T-cell (primary cell): ENCODE measurements around the gene TMCO4. TPM values are rescaled to one million over a fixed set of nuclear protein-coding genes. Genes with fewer than 3 reads are reported as not detected.
"Not testable (repeated sequence)": the region's sequence is repeated elsewhere in the genome, so short reads cannot be mapped to it uniquely, and the experiment has no call there.

Experiments used
- ATAC-seq, 4 experiments: fragments of 200-7000 bp in 3 of 4; fragments of 150-1000 bp in 1 of 4; cut with Tn5 transposase; replicated peaks in 1 of 4; 1 replicate in 3 of 4; 2 replicates in 1 of 4; pipeline ENCODE4 v1.10.0; 2021; ENCODE audit warnings: moderate library complexity in 3 of 4, mild to moderate bottlenecking in 2 of 4, moderate number of reproducible peaks in 1 of 4
- CTCF ChIA-PET, 2 donors: fragments of 300-600 bp; sonication (Branson Sonifier 250); formaldehyde crosslinking; loops; one replicate each; lab custom pipeline; 2022; ENCODE audit warnings: antibody characterized with exemption in 2 of 2; lab: Charles Lee
- POLR2A ChIA-PET, 2 donors: fragments of 300-600 bp; sonication (Branson Sonifier 250); formaldehyde crosslinking; loops; one replicate each; lab custom pipeline; 2022; ENCODE audit warnings: antibody characterized with exemption in 2 of 2; lab: Charles Lee
- DNase-seq, 35 experiments: peaks; one replicate each; pipeline versions ENCODE4 v3.0.0 to v3.0.0-alpha.2; 2013 to 2023
- H3K27ac ChIP-seq: one replicate; pipeline ENCODE4 v1.5.1; 2013; ENCODE audit warnings: low read length
- H3K27me3 ChIP-seq, 2 experiments: replicated peaks in 1 of 2; 1 replicate in 1 of 2; 2 replicates in 1 of 2; pipeline versions ENCODE4 v1.6.1 to v1.7.0; 2013; ENCODE audit warnings: low read length in 1 of 2, mixed read lengths in 1 of 2; ENCODE audit not compliant: control insufficient read depth in 2 of 2, insufficient read depth in 2 of 2; ENCODE audit errors: extremely low read depth in 1 of 2
- H3K36me3 ChIP-seq, 2 donors: 1 replicate in 1 of 2; 2 replicates in 1 of 2; pipeline versions ENCODE4 v1.6.1 to v1.7.0; 2013; ENCODE audit warnings: low read length in 1 of 2; ENCODE audit not compliant: control insufficient read depth in 2 of 2, insufficient read depth in 1 of 2; ENCODE audit errors: extremely low read depth in 1 of 2
- H3K4me1 ChIP-seq, 2 experiments: 1 replicate in 1 of 2; 2 replicates in 1 of 2; pipeline versions ENCODE4 v1.6.1 to v1.7.0; 2013; ENCODE audit warnings: low read length in 2 of 2, mixed read lengths in 1 of 2; ENCODE audit not compliant: insufficient read depth in 2 of 2, control insufficient read depth in 1 of 2; ENCODE audit errors: extremely low read depth in 1 of 2
- H3K4me3 ChIP-seq, 2 donors: 1 replicate in 1 of 2; 2 replicates in 1 of 2; pipeline versions ENCODE4 v1.5.1 to v1.7.0; 2013; ENCODE audit warnings: mild to moderate bottlenecking in 2 of 2, low read length in 1 of 2, moderate library complexity in 1 of 2; ENCODE audit not compliant: control insufficient read depth in 1 of 2; ENCODE audit errors: extremely low read depth in 1 of 2
- H3K9me3 ChIP-seq: 2 replicates; pipeline ENCODE4 v1.7.0; 2013
- H3K27ac Mint-ChIP-seq, 2 donors: one replicate each; pipeline ENCODE4 v1.8.0; 2020 to 2021; ENCODE audit warnings: mild to moderate bottlenecking in 2 of 2, mixed read lengths in 2 of 2
- H3K27me3 Mint-ChIP-seq, 2 donors: one replicate each; pipeline ENCODE4 v1.8.0; 2021 to 2022; ENCODE audit warnings: mixed read lengths in 2 of 2
- H3K36me3 Mint-ChIP-seq: one replicate; pipeline ENCODE4 v1.8.0; 2021; ENCODE audit warnings: mixed read lengths
- H3K4me1 Mint-ChIP-seq, 3 donors: one replicate each; pipeline ENCODE4 v1.8.0; 2020 to 2022; ENCODE audit warnings: mixed read lengths in 3 of 3, mild to moderate bottlenecking in 1 of 3
- H3K4me3 Mint-ChIP-seq, 3 donors: one replicate each; pipeline ENCODE4 v1.8.0; 2020 to 2022; ENCODE audit warnings: mild to moderate bottlenecking in 3 of 3, mixed read lengths in 3 of 3, moderate library complexity in 3 of 3
- H3K9me3 Mint-ChIP-seq, 3 donors: one replicate each; pipeline ENCODE4 v1.8.0; 2020 to 2022; ENCODE audit warnings: mixed read lengths in 3 of 3
- WGBS: methylation state at CpG from one replicate; pipeline ENCODE4 v1.1.5; 2013; ENCODE audit warnings: missing lambda C conversion rate; ENCODE audit not compliant: insufficient coverage; 5-methylcytosine and 5-hydroxymethylcytosine counted together
- total RNA-seq, 35 experiments: library from RNA in 6 of 35; stranded (reverse) in 6 of 35; fragments of 120-200 nt in 1 of 35; gene quantifications; one replicate each; pipeline versions ENCODE4 v1.2.1 to v1.2.4 and lab custom pipeline; 2013 to 2026

Gene TMCO4
- total RNA-seq (10 to 100 TPM; 17.2 to 29.2 (median 22.3) TPM), total RNA-seq (lab: John Stamatoyannopoulos, UW) (7.0 to 38.6 (median 23.6) reads per million in 29 experiments)
- total RNA-seq (2013) = 26.6 TPM

GRCh38 chr1:19799230-19800075 is at the start of gene TMCO4:
Gene TMCO4, minus strand, starts transcription at chr1:19799916. Its CDS starts 19,158 bp downstream, at chr1:19780758.
- H3K4me3 ChIP-seq = peak within 1 kb of the TSS; percentile 75 to 89
- ATAC-seq (peak; percentile 75 to 81 (median 78)), DNase-seq (peak in 34 of 35 experiments; percentile 8 to 68 (median 41))
- Mint-ChIP-seq H3K27me3 (no peaks in the 10 kb centered on the region), H3K36me3 (peaks cover 14% of the 10 kb centered on the region), H3K4me1 (peaks cover 23 to 41% (median 34%) of the 10 kb centered on the region in 3 donors), H3K27ac (peak within 1 kb of the TSS; percentile 99), H3K9me3 (no peaks in the 10 kb centered on the region), H3K4me3 (peak within 1 kb of the TSS; percentile 81 to 96 (median 93))
- H3K4me1 ChIP-seq = peaks cover 0 to 22% of the 10 kb centered on the region in 2 experiments
- ChIA-PET CTCF (no interaction called here), POLR2A (no interaction called here)
- no peaks in the 10 kb centered on the region for H3K36me3 ChIP-seq
- under 1% methylated on average over 65 of the region's 70 CpGs for WGBS
- no peaks in the 10 kb centered on the region for H3K27me3 ChIP-seq
- H3K27ac ChIP-seq = peak within 1 kb of the TSS; percentile 89
- H3K9me3 ChIP-seq = no peaks in the 10 kb centered on the region

DNA sequence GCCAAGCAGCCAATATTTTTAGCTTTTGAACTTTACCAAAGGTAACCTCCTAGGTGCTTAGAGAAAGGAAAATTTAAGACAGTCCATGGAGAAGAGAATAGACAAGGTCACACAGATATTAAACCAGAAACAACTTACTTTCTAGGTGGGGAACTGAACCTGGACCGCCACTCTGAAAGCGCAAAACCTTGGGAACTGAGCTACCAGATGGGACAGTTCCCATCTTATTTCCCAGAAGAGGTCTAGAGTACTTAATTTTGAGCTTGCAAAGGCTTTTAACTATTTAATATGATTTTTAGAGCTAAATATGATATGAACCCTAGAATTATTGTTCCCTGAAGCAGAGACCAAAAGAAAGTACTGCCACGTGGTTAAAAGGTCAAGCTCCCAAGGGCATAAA is 49.6 kb upstream of the TMCO4 start:
- H3K9me3 ChIP-seq, H3K27me3 ChIP-seq, H3K9me3 Mint-ChIP-seq, ATAC-seq, H3K27ac Mint-ChIP-seq, CTCF ChIA-PET, H3K4me1 ChIP-seq, H3K4me3 Mint-ChIP-seq, H3K36me3 Mint-ChIP-seq, H3K36me3 ChIP-seq, H3K27ac ChIP-seq, H3K4me3 ChIP-seq, DNase-seq, POLR2A ChIA-PET, H3K4me1 Mint-ChIP-seq: not testable (repeated sequence)
- 25% methylated on average over 1 of the region's 3 CpGs for WGBS
- H3K27me3 Mint-ChIP-seq = peaks cover 22% of the 10 kb centered on the region in 2 donors

GRCh38 chr1:19847334-19847733 is 47.6 kb upstream of the TMCO4 start:
- WGBS = 93% methylated on average over 5 of the region's 9 CpGs

DNA sequence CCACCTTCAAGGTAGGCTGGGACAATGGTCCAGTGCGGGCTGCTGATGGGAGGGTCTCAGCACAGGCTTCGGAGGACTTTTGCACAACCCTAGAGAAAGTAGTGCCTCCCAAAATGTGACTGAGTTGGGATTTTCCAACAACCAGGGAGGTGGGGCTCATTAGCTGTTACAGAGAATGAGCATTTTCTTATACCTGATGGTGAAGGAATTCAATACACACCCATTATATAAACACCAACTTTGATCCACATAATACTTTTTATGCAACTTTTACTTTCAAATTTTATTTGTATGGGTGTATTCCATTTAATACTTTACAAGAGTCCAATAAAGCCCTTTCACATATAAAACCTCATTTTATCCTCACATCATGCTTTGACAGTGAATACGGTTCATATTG is 46.6 kb upstream of the TMCO4 start:
- no peak for ATAC-seq
- H3K4me1 Mint-ChIP-seq = no peaks in the 10 kb centered on the region
- H3K27ac ChIP-seq = no peak overlapping the region
- H3K36me3 Mint-ChIP-seq = no peaks in the 10 kb centered on the region
- no peaks in the 10 kb centered on the region for H3K4me1 ChIP-seq
- 92% methylated on average over 1 of the region's 3 CpGs for whole genome bisulfite sequencing
- H3K27me3 Mint-ChIP-seq = peaks cover 22 to 28% of the 10 kb centered on the region in 2 donors
- H3K36me3 ChIP-seq = no peaks in the 10 kb centered on the region
- ChIA-PET CTCF (no interaction called here), POLR2A (no interaction called here)
- no peaks in the 10 kb centered on the region for H3K9me3 ChIP-seq
- no peak overlapping the region for H3K4me3 ChIP-seq
- H3K27me3 ChIP-seq = peaks cover 6 to 11% of the 10 kb centered on the region in 2 experiments
- H3K9me3 Mint-ChIP-seq = no peaks in the 10 kb centered on the region
- H3K27ac Mint-ChIP-seq = no peak overlapping the region
- DNase-seq = no peak
- no peak overlapping the region for H3K4me3 Mint-ChIP-seq

More at GRCh38 chr1:19847334-19847733, 47.6 kb upstream of the TMCO4 start:
- H3K4me3 Mint-ChIP-seq, H3K9me3 ChIP-seq, CTCF ChIA-PET, ATAC-seq, H3K4me1 Mint-ChIP-seq, H3K36me3 Mint-ChIP-seq, H3K27ac Mint-ChIP-seq, DNase-seq, H3K36me3 ChIP-seq, H3K9me3 Mint-ChIP-seq, H3K4me3 ChIP-seq, H3K27ac ChIP-seq, H3K4me1 ChIP-seq, POLR2A ChIA-PET: not testable (repeated sequence)
- peaks cover 6 to 11% of the 10 kb centered on the region in 2 experiments for H3K27me3 ChIP-seq
- peaks cover 22 to 28% of the 10 kb centered on the region in 2 donors for H3K27me3 Mint-ChIP-seq

DNA sequence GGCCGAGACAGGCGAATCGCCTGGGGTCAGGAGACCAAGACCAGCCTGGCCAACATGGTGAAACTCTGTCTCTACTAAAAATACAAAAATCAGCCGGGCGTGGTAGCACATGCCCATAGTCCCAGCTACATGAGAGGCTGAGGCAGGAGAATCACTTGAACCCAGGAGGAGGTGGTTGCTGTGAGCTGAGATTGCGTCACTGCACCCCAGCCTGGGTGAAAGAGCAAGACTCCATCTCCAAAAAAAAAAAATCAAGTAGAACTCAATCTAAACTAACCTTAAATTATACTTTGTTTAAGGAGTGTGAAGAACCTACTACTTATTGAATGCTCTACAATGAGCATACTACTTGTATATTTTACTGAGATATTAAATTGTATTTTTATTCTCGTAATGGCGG is 45.8 kb upstream of the TMCO4 start:
- Mint-ChIP-seq H3K9me3 (no peaks in the 10 kb centered on the region), H3K27ac (no peak overlapping the region), H3K4me3 (no peak overlapping the region), H3K36me3 (no peaks in the 10 kb centered on the region), H3K27me3 (peaks cover 24 to 28% of the 10 kb centered on the region in 2 donors), H3K4me1 (no peaks in the 10 kb centered on the region)
- ChIA-PET CTCF (no interaction called here), POLR2A (no interaction called here)
- Histone ChIP-seq H3K27ac (no peak overlapping the region), H3K4me1 (no peaks in the 10 kb centered on the region), H3K9me3 (no peaks in the 10 kb centered on the region), H3K4me3 (no peak overlapping the region), H3K36me3 (no peaks in the 10 kb centered on the region), H3K27me3 (peaks cover 6 to 11% of the 10 kb centered on the region in 2 experiments)
- DNase-seq = no peak
- no peak for ATAC-seq
- WGBS = no CpG with 5 or more reads among the region's 8 CpGs

DNA sequence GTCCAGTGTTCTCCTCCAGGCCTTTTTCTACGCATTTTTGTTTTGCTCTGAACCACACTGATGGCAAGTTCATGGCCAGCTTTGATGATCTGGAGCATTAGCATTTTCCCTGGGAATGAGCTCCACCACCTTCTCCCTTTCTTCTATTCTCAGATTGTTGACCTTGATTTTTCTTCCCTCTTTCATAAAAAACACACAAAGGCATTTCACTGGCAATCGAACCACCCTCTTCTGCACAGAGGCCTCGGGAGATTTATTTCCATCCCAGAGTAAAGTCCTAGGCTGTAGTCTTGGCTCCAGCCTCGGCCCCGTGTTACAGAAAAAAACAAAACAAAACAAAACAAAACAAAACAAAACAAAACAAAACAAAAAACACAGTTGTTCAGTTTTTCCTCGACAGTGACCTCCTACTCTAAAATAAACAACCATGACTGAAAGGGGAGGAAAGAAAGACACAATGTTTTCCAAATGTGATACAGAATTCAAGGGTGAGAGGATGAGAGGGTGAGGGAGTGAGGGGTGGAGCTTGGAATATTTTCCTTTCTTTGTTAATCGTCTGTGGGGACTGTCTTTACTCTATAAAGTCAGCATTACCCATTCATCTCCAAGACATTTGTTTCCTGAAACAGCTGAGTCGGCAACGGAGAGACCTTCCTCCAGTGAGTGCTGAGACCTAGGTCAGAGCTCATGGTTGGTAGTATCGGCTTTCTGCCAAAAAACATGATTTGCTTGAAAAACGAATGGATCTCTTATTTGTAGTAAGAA is 45.2 kb upstream of the TMCO4 start:
- POLR2A ChIA-PET = no interaction called here
- DNase-seq = no peak
- Histone ChIP-seq H3K36me3 (no peaks in the 10 kb centered on the region), H3K9me3 (no peaks in the 10 kb centered on the region), H3K27me3 (peaks cover 6 to 11% of the 10 kb centered on the region in 2 experiments), H3K27ac (no peak overlapping the region), H3K4me3 (no peak overlapping the region), H3K4me1 (no peaks in the 10 kb centered on the region)
- Mint-ChIP-seq H3K9me3 (no peaks in the 10 kb centered on the region), H3K36me3 (no peaks in the 10 kb centered on the region), H3K27me3 (peaks cover 23 to 28% of the 10 kb centered on the region in 2 donors), H3K4me1 (no peaks in the 10 kb centered on the region), H3K4me3 (no peak overlapping the region), H3K27ac (no peak overlapping the region)
- 41% methylated on average over 7 of the region's 11 CpGs for WGBS
- ATAC-seq = no peak
- CTCF ChIA-PET = no interaction called here
